ENCODE results near the gene NRL.
A peak's percentile ranks its signal among the peaks of the same experiment; 100 is the strongest.

Gene NRL

GRCh38 chr14:24098927-24099813, 15.6 kb downstream of the NRL start:
- no peak for DNase-seq

GRCh38 chr14:24098229-24098926, 16.4 kb downstream of the NRL start:
- no peak for DNase-seq

GRCh38 chr14:24096545-24097181, 18.1 kb downstream of the NRL start:
- DNase-seq: no peak

GRCh38 chr14:24095271-24096068, 19.3 kb downstream of the NRL start:
- DNase-seq: peak; percentile 27

GRCh38 chr14:24094841-24095270, 19.9 kb downstream of the NRL start:
- peak; percentile 26 for DNase-seq

- peak; percentile 78 for DNase-seq
Measured at GRCh38 chr14:24093901-24094840, 20.6 kb downstream of the NRL start, which contains the start of gene PCK2. PCK2 (plus strand) TSS chr14:24094311; CDS start chr14:24094406, 95 bp downstream.

- no peak for DNase-seq
Measured at GRCh38 chr14:24093207-24093900, 21.4 kb downstream of the NRL start.

- DNase-seq: no peak
Measured at GRCh38 chr14:24092505-24093206, 22.1 kb downstream of the NRL start.

- no peak for DNase-seq
Measured at GRCh38 chr14:24092110-24092504, 22.6 kb downstream of the NRL start.

- no peak for DNase-seq
Measured at GRCh38 chr14:24089890-24090289, 24.9 kb downstream of the NRL start.

- DNase-seq: no peak
Measured at GRCh38 chr14:24088095-24088494, 26.7 kb downstream of the NRL start.

GRCh38 chr14:24087004-24087403, 27.7 kb downstream of the NRL start:
- no peak for DNase-seq

- DNase-seq: no peak
Measured at GRCh38 chr14:24086193-24086955, 28.4 kb downstream of the NRL start.

GRCh38 chr14:24085215-24085614, 29.5 kb downstream of the NRL start:
- DNase-seq: no peak

- DNase-seq: no peak
Measured at GRCh38 chr14:24084440-24084839, 30.3 kb downstream of the NRL start.

GRCh38 chr14:24083462-24083861, 31.3 kb downstream of the NRL start:
- DNase-seq: no peak

GRCh38 chr14:24082411-24083080, 32.2 kb downstream of the NRL start:
- DNase-seq: no peak

- DNase-seq: no peak
Measured at GRCh38 chr14:24081739-24082211, 33.0 kb downstream of the NRL start.
